WTC11 (cell line): ENCODE results near the gene ITGA2.

Source experiments
- CTCF ChIP-seq: fragments of 200-600 bp; IDR thresholded peaks from 2 replicates; pipeline ENCODE4 v1.8.0; 2022; ENCODE audit warnings: antibody characterized with exemption
- E2F1 ChIP-seq: sonication (generic); formaldehyde crosslinking; IDR thresholded peaks from 2 replicates; pipeline ENCODE4 v1.8.0; 2022; ENCODE audit warnings: mild to moderate bottlenecking, missing genetic modification reagents
- ESRRA ChIP-seq: sonication (generic); formaldehyde crosslinking; IDR thresholded peaks from 2 replicates; pipeline ENCODE4 v1.8.1; 2022; ENCODE audit warnings: mild to moderate bottlenecking, missing genetic modification reagents, borderline replicate concordance
- ETV6 ChIP-seq: sonication (generic); formaldehyde crosslinking; IDR thresholded peaks from 2 replicates; pipeline ENCODE4 v1.8.1; 2022; ENCODE audit warnings: mild to moderate bottlenecking, missing genetic modification reagents
- GABPB1 ChIP-seq: sonication (generic); formaldehyde crosslinking; IDR thresholded peaks from 2 replicates; pipeline ENCODE4 v1.8.1; 2023; ENCODE audit warnings: mild to moderate bottlenecking, missing genetic modification reagents
- ZNF671 ChIP-seq: fragments of 250-450 bp; sonication (Bioruptor Pico); IDR thresholded peaks from 2 replicates; pipeline ENCODE4 v1.8.0; 2021; ENCODE audit warnings: mild to moderate bottlenecking

- TF ChIP-seq ETV6 (CRISPR knock-in tag) (no peak), E2F1 (no peak), ESRRA (CRISPR knock-in tag) (no peak), CTCF (no peak), GABPB1 (CRISPR knock-in tag) (no peak), ZNF671 (no peak)
Measured at GRCh38 chr5:53035868-53036381, 46.8 kb downstream of the ITGA2 start.
